K562 (cell line): ENCODE results near the gene DTX2. TPM values are rescaled to one million over a fixed set of nuclear protein-coding genes. Genes with fewer than 3 reads are reported as not detected.
A peak's percentile ranks its signal among the peaks of the same experiment; 100 is the strongest.
"Not testable (repeated sequence)": the region's sequence is repeated elsewhere in the genome, so short reads cannot be mapped to it uniquely, and the experiment has no call there.

Experiments
- ATAC-seq: fragments of 200-7000 bp; cut with Tn5 transposase; 3 replicates; pipeline ENCODE4 v1.9.1; 2020; ENCODE audit warnings: moderate library complexity
- BruUV-seq: library from RNA; stranded (reverse); fragments of 400-500 nt; replicated peaks from 2 replicates; lab custom pipeline; 2021; lab: Mats Ljungman, UMichigan
- CTCF ChIA-PET: fragments of 300-600 bp; formaldehyde crosslinking; extraction: SDS; loops from one replicate; lab custom pipeline; 2021; ENCODE audit warnings: low intra/inter-chr PET ratio; lab: Yijun Ruan, JAX
- POLR2A ChIA-PET: fragments of 300-600, 350-650 bp; sonication (Branson Sonifier 250); formaldehyde crosslinking; extraction: SDS; loops from one replicate; lab custom pipeline; 2021; ENCODE audit warnings: antibody characterized with exemption, inconsistent platforms; lab: Yijun Ruan, JAX
- DNase-seq, 4 experiments: peaks; one replicate each; pipeline versions ENCODE4 v3.0.0 to v3.0.0-alpha.2; 2011 to 2018; ENCODE audit warnings: low spot score in 3 of 4, mixed read lengths in 3 of 4; ENCODE audit errors: extremely low read depth in 1 of 4
- FAIRE-seq: peaks from 2 replicates; lab custom pipeline; 2011; peaks lifted over from hg19 to GRCh38; lab: Jason Lieb, UNC
- H2AFZ ChIP-seq: 2 replicates; pipeline ENCODE4 v1.6.0; 2011; ENCODE audit warnings: low read depth, low read length, control low read depth, inconsistent platforms
- H3K27ac ChIP-seq: fragments of 200-600 bp; 3 replicates; pipeline ENCODE4 v1.8.0; 2011; ENCODE audit warnings: low read depth, mild to moderate bottlenecking, control low read depth, inconsistent platforms, low read length, moderate library complexity, mixed read lengths; ENCODE audit errors: extremely low read depth
- H3K27me3 ChIP-seq, 2 experiments: fragments of 300-600 bp in 1 of 2; 2 replicates in 1 of 2; 3 replicates in 1 of 2; pipeline versions ENCODE4 v1.6.0 to v1.8.0; 2011; ENCODE audit warnings: inconsistent platforms in 2 of 2, low read length in 2 of 2, mild to moderate bottlenecking in 1 of 2, mixed read lengths in 1 of 2, moderate library complexity in 1 of 2; ENCODE audit not compliant: control insufficient read depth in 2 of 2, insufficient read depth in 2 of 2
- H3K36me3 ChIP-seq: fragments of 300-600 bp; 3 replicates; pipeline ENCODE4 v1.8.0; 2011; ENCODE audit warnings: mild to moderate bottlenecking, low read length, inconsistent platforms; ENCODE audit not compliant: control insufficient read depth, insufficient read depth
- H3K4me1 ChIP-seq, 2 experiments: fragments of 200-600 bp in 1 of 2; replicated peaks in 1 of 2; 2 replicates in 1 of 2; 3 replicates in 1 of 2; pipeline versions ENCODE4 v1.5.1 to v1.8.0; 2011; ENCODE audit warnings: inconsistent platforms in 2 of 2, low read length in 2 of 2, mild to moderate bottlenecking in 1 of 2, mixed read lengths in 1 of 2, moderate library complexity in 1 of 2; ENCODE audit not compliant: control insufficient read depth in 2 of 2, insufficient read depth in 2 of 2
- H3K4me2 ChIP-seq: 2 replicates; pipeline ENCODE4 v1.6.1; 2011; ENCODE audit warnings: low read length, control low read depth, inconsistent platforms, mixed read lengths; ENCODE audit not compliant: insufficient read depth
- H3K4me3 ChIP-seq: fragments of 200-600 bp; sonication (generic), shearing (Covaris generic); 2 replicates; pipeline ENCODE4 v1.5.1; 2016; ENCODE audit warnings: control low read depth, inconsistent platforms
- H3K79me2 ChIP-seq: fragments of 200-600 bp; 3 replicates; pipeline ENCODE4 v1.8.0; 2011; ENCODE audit warnings: low read length, inconsistent platforms; ENCODE audit not compliant: control insufficient read depth, insufficient read depth
- H3K9ac ChIP-seq, 2 experiments: 2 replicates each; pipeline versions ENCODE4 v1.6.0 to v1.6.1; 2011; ENCODE audit warnings: low read depth in 2 of 2, low read length in 2 of 2, control low read depth in 1 of 2, inconsistent platforms in 1 of 2, mild to moderate bottlenecking in 1 of 2, mixed read lengths in 1 of 2; ENCODE audit not compliant: insufficient read depth in 1 of 2
- H3K9me1 ChIP-seq: one replicate; pipeline ENCODE4 v1.6.0; 2011; ENCODE audit warnings: inconsistent platforms, mild to moderate bottlenecking, low read length, moderate library complexity; ENCODE audit not compliant: control insufficient read depth, insufficient read depth
- H3K9me3 ChIP-seq: replicated peaks from 2 replicates; pipeline ENCODE4 v1.5.1; 2011; ENCODE audit warnings: low read depth, low read length, inconsistent platforms; ENCODE audit not compliant: control insufficient read depth, insufficient read depth
- H4K20me1 ChIP-seq: replicated peaks from 2 replicates; pipeline ENCODE4 v1.6.1; 2011; ENCODE audit warnings: low read length, inconsistent platforms, mixed read lengths; ENCODE audit not compliant: control insufficient read depth, insufficient read depth
- NFYB ChIP-seq: IDR thresholded peaks from 2 replicates; pipeline ENCODE4 v1.6.1; 2011; ENCODE audit warnings: mild to moderate bottlenecking, moderate library complexity; ENCODE audit not compliant: insufficient read length; ENCODE audit errors: extremely low read depth
- ZNF121 ChIP-seq: sonication (generic); formaldehyde crosslinking; conservative IDR thresholded peaks from 2 replicates; pipeline ENCODE4 v1.8.0; 2022; ENCODE audit warnings: missing genetic modification reagents
- WGBS: fragments of 100-300 bp; shearing (Covaris generic); methylation state at CpG from one replicate; pipeline ENCODE4 v1.1.6; 2016; ENCODE audit warnings: low coverage, mixed read lengths; ENCODE audit not compliant: insufficient coverage; ENCODE audit errors: missing lambda C conversion rate; 5-methylcytosine and 5-hydroxymethylcytosine counted together
- in situ Hi-C: fragments of 300-500 bp; cut with MboI; formaldehyde crosslinking; loops from 4 replicates; pipeline ENCODE4 v1.15.0; 2018; ENCODE audit warnings: inconsistent platforms, mixed read lengths
- intact Hi-C: fragments of 100-400 bp; cut with micrococcal nuclease; formaldehyde crosslinking; loops from 2 replicates; pipeline ENCODE4 v1.14.2; 2022
- polyA plus RNA-seq, 8 experiments: library from polyadenylated mRNA; depleted of rRNA in 4 of 8; stranded (reverse) in 5 of 8; unstranded in 3 of 8; fragments of >200 nt; fragmentation: Nextera tagmentation in 2 of 8; fragmentation: Illumina TruSeq in 1 of 8; extraction: Ambion mirVana in 2 of 8; extraction: Trizol in 1 of 8; gene quantifications; 2 replicates each; pipeline versions ENCODE4 v1.2.1 to v1.2.3, GENCODE V29; 2011 to 2014; ENCODE audit warnings: inconsistent platforms in 1 of 8, missing spikeins in 1 of 8
- total RNA-seq, 7 experiments: library from RNA; depleted of rRNA in 6 of 7; stranded (reverse); fragments of >200 nt in 6 of 7; fragmentation: Illumina TruSeq in 2 of 7; extraction: Trizol in 2 of 7; gene quantifications; 2 replicates each; pipeline versions ENCODE4 v1.2.1 to v1.2.3, GENCODE V29; 2011 to 2021; ENCODE audit warnings: low replicate concordance in 1 of 7

Gene DTX2
- total and polyA plus RNA-seq, 9 of the 15 experiments (the other 6 are each of a cell fraction or from before 2014, with no cell fraction given) = 0.20 to 31.5 (median 9.8) TPM

GRCh38 chr7:76516932-76517331 lies 55.4 kb downstream of the DTX2 start:
- H3K27me3 ChIP-seq, in situ Hi-C loops, H2AFZ ChIP-seq, ATAC-seq, H3K4me3 ChIP-seq, H3K36me3 ChIP-seq, H3K4me2 ChIP-seq, POLR2A ChIA-PET, H3K9me3 ChIP-seq, BruUV-seq, H3K27ac ChIP-seq, H3K9me1 ChIP-seq, FAIRE-seq, H4K20me1 ChIP-seq, H3K9ac ChIP-seq, H3K79me2 ChIP-seq, DNase-seq: not testable (repeated sequence)
- intact Hi-C loops = loop anchor here (5.0 kb wide), 1 partner anchor 815 kb away; no protein-coding TSS in a partner anchor
- TF ChIP-seq ZNF121 (CRISPR knock-in tag) = peak; percentile 54
- peaks cover 0 to 28% of the 10 kb centered on the region in 2 experiments; a peak in 2 of 5 replicates for H3K4me1 ChIP-seq
- WGBS = 17% methylated on average over 6 of the region's 6 CpGs
- CTCF ChIA-PET = interaction anchor here (0.6 to 1.4 kb wide), 2 partner anchors 596 to 730 kb away, joined by 3 to 10 read pairs; no protein-coding TSS in a partner anchor

GRCh38 chr7:76526183-76526582 lies 64.7 kb downstream of the DTX2 start:
- H3K27me3 ChIP-seq, H3K9me3 ChIP-seq, H3K4me1 ChIP-seq, H3K4me2 ChIP-seq, BruUV-seq, H3K36me3 ChIP-seq, H4K20me1 ChIP-seq, POLR2A ChIA-PET, H2AFZ ChIP-seq, CTCF ChIA-PET, FAIRE-seq, intact Hi-C loops, H3K9ac ChIP-seq, H3K4me3 ChIP-seq: not testable (repeated sequence)
- in situ Hi-C loops = loop anchor here (5.0 kb wide), 1 partner anchor 1019 kb away; no protein-coding TSS in a partner anchor
- WGBS = 11% methylated on average over 2 of the region's 4 CpGs
- TF ChIP-seq NFYB = peak; percentile 5
- TF ChIP-seq, all 486 proteins: peak for 1; not testable (repeated sequence) for 485
- H3K79me2 ChIP-seq, H3K9me1 ChIP-seq, DNase-seq, ATAC-seq, H3K27ac ChIP-seq: not testable (repeated sequence)

- H3K4me2 ChIP-seq, H3K9me1 ChIP-seq, H2AFZ ChIP-seq, H3K4me3 ChIP-seq, H3K27ac ChIP-seq, DNase-seq, H3K9ac ChIP-seq, H4K20me1 ChIP-seq, POLR2A ChIA-PET, intact Hi-C loops, BruUV-seq, H3K27me3 ChIP-seq, FAIRE-seq, H3K4me1 ChIP-seq, H3K36me3 ChIP-seq, H3K79me2 ChIP-seq, CTCF ChIA-PET, ATAC-seq, H3K9me3 ChIP-seq, in situ Hi-C loops: not testable (repeated sequence)
- 12% methylated on average over 2 of the region's 2 CpGs for WGBS
Measured at GRCh38 chr7:76531643-76532042, 70.1 kb downstream of the DTX2 start.
